SK-N-SH treated with all-trans-retinoic acid at 6 μM for 48 hours (cell line): ENCODE results near the gene IFT172.

ENCODE experiments used
- ATAC-seq: fragments of 200-7000 bp; cut with Tn5 transposase; 3 replicates; pipeline ENCODE4 v1.9.1; 2020; ENCODE audit warnings: mild to moderate bottlenecking, moderate library complexity
- ARNTL ChIP-seq: fragments of 450-650 bp; formaldehyde crosslinking; IDR thresholded peaks from 2 replicates; pipeline ENCODE4 v1.5.0; 2020; ENCODE audit warnings: low read depth, mild to moderate bottlenecking, moderate library complexity, borderline replicate concordance
- BACH2 ChIP-seq: fragments of 250-450 bp; sonication (Bioruptor Pico); IDR thresholded peaks from 2 replicates; pipeline ENCODE4 v1.9.0; 2021; ENCODE audit warnings: mild to moderate bottlenecking, borderline replicate concordance
- ESRRG ChIP-seq: fragments of 250-450 bp; sonication (Bioruptor Pico); IDR thresholded peaks from 2 replicates; pipeline ENCODE4 v1.6.1; 2021; ENCODE audit warnings: mild to moderate bottlenecking
- GLIS3 ChIP-seq: fragments of 250-450 bp; sonication (Bioruptor Pico); IDR thresholded peaks from 2 replicates; pipeline ENCODE4 v1.5.0; 2020; ENCODE audit warnings: mild to moderate bottlenecking, moderate library complexity
- ISL1 ChIP-seq: fragments of 250-450 bp; sonication (Bioruptor Pico); IDR thresholded peaks from 2 replicates; pipeline ENCODE4 v2.1.2; 2022; ENCODE audit warnings: mild to moderate bottlenecking, moderate library complexity
- OSR1 ChIP-seq: fragments of 250-450 bp; sonication (Bioruptor Pico); IDR thresholded peaks from 2 replicates; pipeline ENCODE4 v1.8.0; 2022; ENCODE audit warnings: moderate library complexity, mild to moderate bottlenecking, inconsistent platforms
- RARB ChIP-seq: fragments of 250-450 bp; sonication (Bioruptor Pico); IDR thresholded peaks from 2 replicates; pipeline ENCODE4 v1.8.0; 2021; ENCODE audit warnings: mild to moderate bottlenecking, moderate library complexity
- SNAI2 ChIP-seq: fragments of 250-450 bp; sonication (Bioruptor Pico); IDR thresholded peaks from 2 replicates; pipeline ENCODE4 v1.5.0; 2020; ENCODE audit warnings: mild to moderate bottlenecking, moderate library complexity
- TCF4 ChIP-seq: fragments of 250-450 bp; sonication (Bioruptor Pico); IDR thresholded peaks from 2 replicates; pipeline ENCODE4 v1.8.0; 2021; ENCODE audit warnings: mild to moderate bottlenecking, moderate library complexity, borderline replicate concordance
- TOX ChIP-seq: fragments of 250-450 bp; sonication (Bioruptor Pico); IDR thresholded peaks from 2 replicates; pipeline ENCODE4 v1.8.0; 2021; ENCODE audit warnings: mild to moderate bottlenecking, moderate library complexity, borderline replicate concordance
- ZC3H10 ChIP-seq: fragments of 250-450 bp; sonication (Bioruptor Pico); IDR thresholded peaks from 2 replicates; pipeline ENCODE4 v1.5.1; 2021; ENCODE audit warnings: mild to moderate bottlenecking, moderate library complexity
- ZFP3 ChIP-seq: fragments of 250-450 bp; sonication (Bioruptor Pico); IDR thresholded peaks from 2 replicates; pipeline ENCODE4 v1.5.0; 2020; ENCODE audit warnings: mild to moderate bottlenecking, moderate library complexity
- ZFP30 ChIP-seq: fragments of 450-650 bp; formaldehyde crosslinking; IDR thresholded peaks from 2 replicates; pipeline ENCODE4 v1.5.0; 2022; ENCODE audit warnings: mild to moderate bottlenecking, moderate library complexity
- ZNF565 ChIP-seq: fragments of 450-650 bp; formaldehyde crosslinking; conservative IDR thresholded peaks from 2 replicates; pipeline ENCODE4 v1.5.0; 2020; ENCODE audit warnings: low read depth, mild to moderate bottlenecking, moderate library complexity
- ZNF70 ChIP-seq: fragments of 450-650 bp; formaldehyde crosslinking; IDR thresholded peaks from 2 replicates; pipeline ENCODE4 v1.5.0; 2020; ENCODE audit warnings: mild to moderate bottlenecking, moderate library complexity
- ZNF8 ChIP-seq: fragments of 450-650 bp; formaldehyde crosslinking; IDR thresholded peaks from 2 replicates; pipeline ENCODE4 v1.5.0; 2020; ENCODE audit warnings: mild to moderate bottlenecking, moderate library complexity
- TF ChIP-seq, protein P1 (sequence below): fragments of 250-450 bp; sonication (Bioruptor Pico); IDR thresholded peaks from 2 replicates; pipeline ENCODE4 v1.5.1; 2020; ENCODE audit warnings: low read depth, mild to moderate bottlenecking, moderate library complexity
- TF ChIP-seq, protein P2 (sequence below): fragments of 250-450 bp; sonication (Bioruptor Pico); IDR thresholded peaks from 2 replicates; pipeline ENCODE4 v1.8.0; 2021; ENCODE audit warnings: low read depth, mild to moderate bottlenecking, moderate library complexity, borderline replicate concordance
- TF ChIP-seq, protein P3 (sequence below): fragments of 250-450 bp; sonication (Bioruptor Pico); IDR thresholded peaks from 2 replicates; pipeline ENCODE4 v1.5.0; 2020; ENCODE audit warnings: mild to moderate bottlenecking, moderate library complexity
- TF ChIP-seq, protein P4 (sequence below): fragments of 250-450 bp; sonication (Bioruptor Pico); IDR thresholded peaks from 2 replicates; pipeline ENCODE4 v1.8.0; 2020; ENCODE audit warnings: mild to moderate bottlenecking, moderate library complexity, borderline replicate concordance
- TF ChIP-seq, protein P5 (sequence below): fragments of 250-450 bp; sonication (Bioruptor Pico); IDR thresholded peaks from 2 replicates; pipeline ENCODE4 v1.5.1; 2021; ENCODE audit warnings: mild to moderate bottlenecking, moderate library complexity

Gene IFT172

DNA sequence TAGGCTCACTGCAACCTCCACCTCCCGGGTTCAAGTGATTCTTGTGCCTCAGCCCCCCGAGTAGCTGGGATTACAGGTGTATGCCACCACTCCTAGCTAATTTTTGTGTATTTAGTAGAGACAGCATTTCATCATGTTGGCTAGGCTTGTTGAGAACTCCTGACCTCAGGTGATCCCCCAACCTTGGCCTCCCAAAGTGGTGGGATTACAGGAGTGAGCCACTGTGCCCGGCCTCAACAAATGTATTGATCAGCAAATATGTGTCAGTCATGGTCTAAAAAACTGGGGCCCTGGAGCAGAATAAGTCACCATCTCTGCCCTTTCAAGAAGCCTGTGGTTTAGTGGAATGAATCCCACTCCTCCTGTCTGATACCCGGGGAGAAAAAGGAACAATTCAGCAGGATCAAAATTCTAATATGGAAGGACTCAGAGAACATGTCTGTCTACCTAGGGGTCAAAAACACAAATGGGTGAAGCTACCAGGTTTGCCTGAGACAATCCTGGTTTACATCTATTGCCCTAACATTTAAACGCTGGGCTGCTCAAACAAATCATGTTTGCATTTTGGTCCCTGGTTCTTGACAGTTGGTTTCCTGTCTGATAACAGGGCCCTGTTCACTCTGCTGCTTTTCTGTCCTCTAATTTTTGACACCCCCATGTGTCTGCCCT, 28.7 kb upstream of the IFT172 start:
- no peak for ATAC-seq
- TF ChIP-seq ESRRG (CRISPR knock-in tag) (no peak), GLIS3 (CRISPR knock-in tag) (no peak), RARB (CRISPR knock-in tag) (no peak), OSR1 (no peak), SNAI2 (no peak), ZNF8 (no peak), ZNF565 (CRISPR knock-in tag) (no peak), ZNF70 (CRISPR knock-in tag) (no peak), ISL1 (CRISPR knock-in tag) (no peak), ZFP3 (CRISPR knock-in tag) (no peak), BACH2 (CRISPR knock-in tag) (no peak), ARNTL (CRISPR knock-in tag) (no peak), TCF4 (CRISPR knock-in tag) (no peak), TOX (CRISPR knock-in tag) (no peak), ZFP30 (CRISPR knock-in tag) (no peak)
- TF ChIP-seq, protein P1, sequence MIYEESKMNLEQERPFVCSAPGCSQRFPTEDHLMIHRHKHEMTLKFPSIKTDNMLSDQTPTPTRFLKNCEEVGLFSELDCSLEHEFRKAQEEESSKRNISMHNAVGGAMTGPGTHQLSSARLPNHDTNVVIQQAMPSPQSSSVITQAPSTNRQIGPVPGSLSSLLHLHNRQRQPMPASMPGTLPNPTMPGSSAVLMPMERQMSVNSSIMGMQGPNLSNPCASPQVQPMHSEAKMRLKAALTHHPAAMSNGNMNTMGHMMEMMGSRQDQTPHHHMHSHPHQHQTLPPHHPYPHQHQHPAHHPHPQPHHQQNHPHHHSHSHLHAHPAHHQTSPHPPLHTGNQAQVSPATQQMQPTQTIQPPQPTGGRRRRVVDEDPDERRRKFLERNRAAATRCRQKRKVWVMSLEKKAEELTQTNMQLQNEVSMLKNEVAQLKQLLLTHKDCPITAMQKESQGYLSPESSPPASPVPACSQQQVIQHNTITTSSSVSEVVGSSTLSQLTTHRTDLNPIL (CRISPR knock-in tag) = no peak
- TF ChIP-seq, protein P2, sequence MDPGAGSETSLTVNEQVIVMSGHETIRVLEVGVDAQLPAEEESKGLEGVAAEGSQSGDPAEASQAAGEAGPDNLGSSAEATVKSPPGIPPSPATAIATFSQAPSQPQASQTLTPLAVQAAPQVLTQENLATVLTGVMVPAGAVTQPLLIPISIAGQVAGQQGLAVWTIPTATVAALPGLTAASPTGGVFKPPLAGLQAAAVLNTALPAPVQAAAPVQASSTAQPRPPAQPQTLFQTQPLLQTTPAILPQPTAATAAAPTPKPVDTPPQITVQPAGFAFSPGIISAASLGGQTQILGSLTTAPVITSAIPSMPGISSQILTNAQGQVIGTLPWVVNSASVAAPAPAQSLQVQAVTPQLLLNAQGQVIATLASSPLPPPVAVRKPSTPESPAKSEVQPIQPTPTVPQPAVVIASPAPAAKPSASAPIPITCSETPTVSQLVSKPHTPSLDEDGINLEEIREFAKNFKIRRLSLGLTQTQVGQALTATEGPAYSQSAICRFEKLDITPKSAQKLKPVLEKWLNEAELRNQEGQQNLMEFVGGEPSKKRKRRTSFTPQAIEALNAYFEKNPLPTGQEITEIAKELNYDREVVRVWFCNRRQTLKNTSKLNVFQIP (CRISPR knock-in tag) = no peak
- TF ChIP-seq, protein P3, sequence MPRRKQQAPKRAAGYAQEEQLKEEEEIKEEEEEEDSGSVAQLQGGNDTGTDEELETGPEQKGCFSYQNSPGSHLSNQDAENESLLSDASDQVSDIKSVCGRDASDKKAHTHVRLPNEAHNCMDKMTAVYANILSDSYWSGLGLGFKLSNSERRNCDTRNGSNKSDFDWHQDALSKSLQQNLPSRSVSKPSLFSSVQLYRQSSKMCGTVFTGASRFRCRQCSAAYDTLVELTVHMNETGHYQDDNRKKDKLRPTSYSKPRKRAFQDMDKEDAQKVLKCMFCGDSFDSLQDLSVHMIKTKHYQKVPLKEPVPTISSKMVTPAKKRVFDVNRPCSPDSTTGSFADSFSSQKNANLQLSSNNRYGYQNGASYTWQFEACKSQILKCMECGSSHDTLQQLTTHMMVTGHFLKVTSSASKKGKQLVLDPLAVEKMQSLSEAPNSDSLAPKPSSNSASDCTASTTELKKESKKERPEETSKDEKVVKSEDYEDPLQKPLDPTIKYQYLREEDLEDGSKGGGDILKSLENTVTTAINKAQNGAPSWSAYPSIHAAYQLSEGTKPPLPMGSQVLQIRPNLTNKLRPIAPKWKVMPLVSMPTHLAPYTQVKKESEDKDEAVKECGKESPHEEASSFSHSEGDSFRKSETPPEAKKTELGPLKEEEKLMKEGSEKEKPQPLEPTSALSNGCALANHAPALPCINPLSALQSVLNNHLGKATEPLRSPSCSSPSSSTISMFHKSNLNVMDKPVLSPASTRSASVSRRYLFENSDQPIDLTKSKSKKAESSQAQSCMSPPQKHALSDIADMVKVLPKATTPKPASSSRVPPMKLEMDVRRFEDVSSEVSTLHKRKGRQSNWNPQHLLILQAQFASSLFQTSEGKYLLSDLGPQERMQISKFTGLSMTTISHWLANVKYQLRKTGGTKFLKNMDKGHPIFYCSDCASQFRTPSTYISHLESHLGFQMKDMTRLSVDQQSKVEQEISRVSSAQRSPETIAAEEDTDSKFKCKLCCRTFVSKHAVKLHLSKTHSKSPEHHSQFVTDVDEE (CRISPR knock-in tag) = no peak
- TF ChIP-seq, protein P4, sequence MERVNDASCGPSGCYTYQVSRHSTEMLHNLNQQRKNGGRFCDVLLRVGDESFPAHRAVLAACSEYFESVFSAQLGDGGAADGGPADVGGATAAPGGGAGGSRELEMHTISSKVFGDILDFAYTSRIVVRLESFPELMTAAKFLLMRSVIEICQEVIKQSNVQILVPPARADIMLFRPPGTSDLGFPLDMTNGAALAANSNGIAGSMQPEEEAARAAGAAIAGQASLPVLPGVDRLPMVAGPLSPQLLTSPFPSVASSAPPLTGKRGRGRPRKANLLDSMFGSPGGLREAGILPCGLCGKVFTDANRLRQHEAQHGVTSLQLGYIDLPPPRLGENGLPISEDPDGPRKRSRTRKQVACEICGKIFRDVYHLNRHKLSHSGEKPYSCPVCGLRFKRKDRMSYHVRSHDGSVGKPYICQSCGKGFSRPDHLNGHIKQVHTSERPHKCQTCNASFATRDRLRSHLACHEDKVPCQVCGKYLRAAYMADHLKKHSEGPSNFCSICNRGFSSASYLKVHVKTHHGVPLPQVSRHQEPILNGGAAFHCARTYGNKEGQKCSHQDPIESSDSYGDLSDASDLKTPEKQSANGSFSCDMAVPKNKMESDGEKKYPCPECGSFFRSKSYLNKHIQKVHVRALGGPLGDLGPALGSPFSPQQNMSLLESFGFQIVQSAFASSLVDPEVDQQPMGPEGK (CRISPR knock-in tag) = no peak

DNA sequence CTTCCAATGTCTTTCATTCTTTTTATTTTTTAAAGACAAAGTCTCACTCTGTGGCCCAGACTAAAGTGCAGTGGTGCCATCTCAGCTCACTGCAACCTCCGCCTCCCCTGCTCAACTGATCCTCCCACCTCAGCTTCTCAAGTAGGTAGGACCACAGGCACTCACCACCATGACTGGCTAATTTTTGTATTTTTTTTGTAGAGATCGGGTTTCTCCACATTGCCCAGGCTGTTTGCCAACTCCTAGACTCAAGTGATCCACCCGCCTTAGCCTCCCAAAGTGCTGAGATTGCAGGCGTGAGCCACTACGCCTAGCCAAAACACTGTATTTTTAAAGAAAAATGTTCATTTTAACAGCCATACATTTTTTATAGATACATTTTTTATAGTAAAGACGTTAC, 19.8 kb upstream of the IFT172 start:
- ATAC-seq = peak; percentile 65
- TF ChIP-seq BACH2 (CRISPR knock-in tag) (no peak), ZFP3 (CRISPR knock-in tag) (no peak), ZC3H10 (no peak)
- TF ChIP-seq, protein P5, sequence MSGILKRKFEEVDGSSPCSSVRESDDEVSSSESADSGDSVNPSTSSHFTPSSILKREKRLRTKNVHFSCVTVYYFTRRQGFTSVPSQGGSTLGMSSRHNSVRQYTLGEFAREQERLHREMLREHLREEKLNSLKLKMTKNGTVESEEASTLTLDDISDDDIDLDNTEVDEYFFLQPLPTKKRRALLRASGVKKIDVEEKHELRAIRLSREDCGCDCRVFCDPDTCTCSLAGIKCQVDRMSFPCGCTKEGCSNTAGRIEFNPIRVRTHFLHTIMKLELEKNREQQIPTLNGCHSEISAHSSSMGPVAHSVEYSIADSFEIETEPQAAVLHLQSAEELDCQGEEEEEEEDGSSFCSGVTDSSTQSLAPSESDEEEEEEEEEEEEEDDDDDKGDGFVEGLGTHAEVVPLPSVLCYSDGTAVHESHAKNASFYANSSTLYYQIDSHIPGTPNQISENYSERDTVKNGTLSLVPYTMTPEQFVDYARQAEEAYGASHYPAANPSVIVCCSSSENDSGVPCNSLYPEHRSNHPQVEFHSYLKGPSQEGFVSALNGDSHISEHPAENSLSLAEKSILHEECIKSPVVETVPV = no peak

DNA sequence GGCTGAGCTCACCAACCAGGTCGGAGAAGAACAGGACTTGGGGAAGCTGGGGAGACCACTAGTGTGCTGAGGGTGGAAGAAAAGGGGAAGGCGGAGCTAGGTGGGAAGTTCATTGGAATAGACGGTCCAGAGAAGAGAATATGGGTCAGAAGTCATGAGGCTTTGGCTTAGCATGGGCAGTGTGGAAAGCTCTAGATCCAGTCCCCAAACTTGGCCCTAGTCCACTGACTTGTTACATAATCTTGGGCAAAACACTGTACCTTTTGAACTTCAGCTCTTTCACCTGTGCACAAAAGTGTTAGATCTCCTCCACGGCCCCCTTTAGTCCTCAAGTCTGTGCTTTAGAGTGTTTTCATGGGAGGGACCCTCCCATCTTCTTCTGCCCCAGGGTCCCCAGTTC, 17.8 kb upstream of the IFT172 start:
- TF ChIP-seq, protein P3 (CRISPR knock-in tag) = no peak
- TF ChIP-seq, protein P1 (CRISPR knock-in tag) = no peak
- no peak for TF ChIP-seq ZNF70 (CRISPR knock-in tag)
- TF ChIP-seq, all 23 proteins: peak for 0
- no peak for ATAC-seq
